Measurements from ENCODE around the gene BSPRY.
A peak's percentile ranks its signal among the peaks of the same experiment; 100 is the strongest.
"Not testable (repeated sequence)": the region's sequence is repeated elsewhere in the genome, so short reads cannot be mapped to it uniquely, and the experiment has no call there.

The BSPRY gene

DNA sequence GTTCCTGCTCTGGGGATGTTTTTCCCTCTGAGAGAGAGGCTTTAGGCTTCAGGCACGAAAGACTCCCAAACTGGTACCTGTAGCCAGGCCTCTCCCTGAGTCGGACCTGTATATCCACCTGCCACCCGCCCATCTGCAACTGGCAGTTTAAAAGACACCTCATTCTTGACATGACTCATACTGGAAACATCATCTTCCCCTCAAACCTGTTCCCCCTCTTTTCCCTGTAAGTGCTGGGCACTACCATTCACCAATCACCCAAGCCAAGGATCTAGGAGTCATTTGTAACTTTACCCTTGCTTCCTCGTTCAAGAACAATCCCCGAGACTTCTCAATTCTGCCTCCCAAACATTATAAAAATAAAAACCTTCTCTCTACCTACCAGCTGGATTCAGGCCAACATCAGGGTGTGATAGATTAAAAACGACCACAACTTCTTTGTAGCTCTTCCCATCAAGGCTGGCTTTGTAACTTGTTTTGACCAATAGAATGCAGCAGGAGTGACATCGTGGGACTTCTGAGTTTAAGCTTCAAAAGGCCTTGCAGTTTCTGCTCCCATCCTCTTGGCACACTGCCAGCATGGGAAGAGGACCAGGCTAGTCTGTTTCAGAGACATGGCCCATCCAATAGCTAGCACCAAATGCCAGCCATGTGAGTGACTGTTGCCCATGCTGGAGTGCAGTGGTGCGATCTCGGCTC, 7.5 kb upstream of the BSPRY start:
- DNase-seq: peak in 1 of 5 experiments; percentile 18

- DNase-seq: peak in 1 of 5 experiments; percentile 16
Observed at GRCh38 chr9:113343732-113344231, 5.6 kb upstream of the BSPRY start.

DNA sequence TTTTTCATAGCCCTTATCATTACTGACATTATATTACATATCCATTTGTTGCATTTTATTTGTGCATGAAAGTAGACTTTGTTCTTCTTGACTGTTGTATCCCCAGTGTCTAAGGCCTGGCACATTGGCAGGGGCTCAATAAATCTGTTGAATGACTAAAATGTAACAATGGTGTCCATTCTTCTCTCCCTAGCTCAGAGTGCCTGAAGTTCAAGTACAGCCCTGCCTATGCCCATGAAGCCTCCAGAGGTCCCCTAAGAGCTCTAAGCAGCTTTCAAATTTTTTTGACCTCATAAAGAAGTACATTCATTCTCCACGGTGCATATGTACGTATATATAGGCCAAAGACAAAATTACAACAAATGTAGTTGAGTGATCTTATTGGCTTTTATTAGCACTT, 4.2 kb upstream of the BSPRY start:
- no peak for DNase-seq

DNA sequence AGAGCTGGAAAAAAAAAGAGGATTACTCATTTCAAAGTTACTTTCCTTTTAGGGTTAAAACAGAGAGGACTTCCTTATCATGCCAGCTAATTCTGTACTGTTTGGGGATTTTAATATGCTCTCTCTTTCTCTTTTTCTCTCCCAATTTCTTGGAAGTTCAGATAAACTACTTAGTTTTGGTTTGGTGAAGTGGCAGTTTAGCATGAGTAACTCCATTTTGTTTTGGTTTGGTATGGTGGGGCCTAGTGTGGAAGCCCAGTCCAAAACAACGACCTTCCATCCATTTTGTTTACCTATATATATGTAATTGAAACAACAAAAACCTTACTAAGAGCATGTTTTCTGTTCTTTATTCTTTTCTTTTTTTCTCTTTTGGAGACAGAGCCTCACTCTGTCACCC, 3.7 kb upstream of the BSPRY start:
- DNase-seq: no peak

DNA sequence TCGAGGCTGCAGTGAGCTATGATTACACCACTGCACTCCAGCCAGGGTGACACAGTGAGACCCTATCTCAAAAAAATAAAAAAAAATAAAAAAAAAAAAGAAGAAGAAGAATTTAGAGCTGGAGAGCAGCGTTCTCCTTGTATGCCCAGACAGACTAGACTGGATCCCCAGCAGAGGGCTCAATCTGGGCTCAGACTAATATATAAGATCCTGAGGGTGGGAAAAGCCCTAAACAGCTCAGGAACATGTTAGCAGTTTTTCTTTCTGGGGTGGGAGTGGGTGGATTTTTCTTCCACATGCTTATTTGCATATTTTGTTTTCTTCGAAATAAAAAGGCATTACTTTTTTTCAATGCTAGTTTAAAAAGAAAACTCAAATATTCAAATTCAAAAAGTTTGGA, 904 bp upstream of the BSPRY start:
- DNase-seq: no peak

DNA sequence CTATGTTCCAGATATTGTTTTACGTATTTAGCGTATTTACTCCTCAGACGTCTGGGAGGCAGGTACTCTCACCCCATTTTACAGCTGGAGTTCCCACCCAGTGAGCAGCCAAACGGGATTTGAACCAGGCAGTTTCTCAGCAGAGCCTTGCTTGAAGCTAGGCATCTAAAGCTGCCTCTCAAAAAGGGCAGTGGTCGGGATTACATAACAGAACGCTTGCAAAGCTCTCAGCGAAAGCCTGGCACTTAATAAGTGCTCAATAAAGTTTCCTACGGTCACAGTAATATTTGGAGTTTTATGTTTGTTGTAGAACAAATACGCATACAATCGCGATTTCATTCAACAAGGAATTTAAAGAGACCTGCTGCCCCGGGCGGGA, 286 bp upstream of the BSPRY start:
- no peak for DNase-seq

- DNase-seq: no peak
Observed at GRCh38 chr9:113350107-113350661, 843 bp downstream of the BSPRY start.

GRCh38 chr9:113350937-113351336, 1.6 kb downstream of the BSPRY start:
- peak in 2 of 5 experiments; percentile 30 to 73 for DNase-seq

DNA sequence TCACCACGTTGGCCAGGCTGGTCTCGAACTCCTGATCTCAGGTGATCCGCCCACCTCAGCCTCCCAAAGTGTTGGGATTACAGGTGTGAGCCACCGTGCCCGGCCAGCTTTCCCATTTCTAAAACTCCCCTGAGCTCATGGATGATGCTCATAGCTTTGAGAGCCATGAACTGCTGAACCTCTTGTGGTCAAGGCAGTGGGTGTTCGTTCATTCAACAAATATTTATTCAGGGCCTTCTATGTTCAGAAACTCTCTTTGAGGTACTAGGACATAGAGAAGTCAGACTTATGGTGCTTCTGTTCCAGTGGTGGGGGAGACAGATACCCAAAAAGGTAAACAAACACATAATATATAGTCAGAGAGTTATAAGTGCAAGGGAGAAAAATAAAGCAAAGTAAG, 2.7 kb downstream of the BSPRY start:
- no peak for DNase-seq

DNA sequence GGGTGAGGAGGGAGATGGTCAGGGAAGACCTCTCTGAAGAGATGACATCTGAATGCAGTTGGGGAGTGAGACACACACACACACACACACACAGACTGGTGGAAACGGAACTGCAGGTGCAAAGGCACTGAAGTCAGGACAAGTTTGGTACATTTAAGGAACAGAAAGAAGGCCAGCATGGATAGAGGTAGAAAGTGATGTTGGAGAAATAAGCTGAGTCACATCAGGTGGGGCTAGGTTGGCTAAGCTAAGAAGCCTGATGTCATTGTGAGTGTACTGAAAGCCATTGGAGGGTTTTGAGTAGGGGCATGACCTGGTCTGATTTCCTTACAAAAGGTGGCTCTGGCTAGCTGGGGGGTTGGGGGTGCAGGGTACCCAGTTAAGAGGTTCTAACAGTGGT, 3.1 kb downstream of the BSPRY start:
- no peak for DNase-seq

GRCh38 chr9:113355040-113355596, 5.8 kb downstream of the BSPRY start:
- no peak for DNase-seq

DNA sequence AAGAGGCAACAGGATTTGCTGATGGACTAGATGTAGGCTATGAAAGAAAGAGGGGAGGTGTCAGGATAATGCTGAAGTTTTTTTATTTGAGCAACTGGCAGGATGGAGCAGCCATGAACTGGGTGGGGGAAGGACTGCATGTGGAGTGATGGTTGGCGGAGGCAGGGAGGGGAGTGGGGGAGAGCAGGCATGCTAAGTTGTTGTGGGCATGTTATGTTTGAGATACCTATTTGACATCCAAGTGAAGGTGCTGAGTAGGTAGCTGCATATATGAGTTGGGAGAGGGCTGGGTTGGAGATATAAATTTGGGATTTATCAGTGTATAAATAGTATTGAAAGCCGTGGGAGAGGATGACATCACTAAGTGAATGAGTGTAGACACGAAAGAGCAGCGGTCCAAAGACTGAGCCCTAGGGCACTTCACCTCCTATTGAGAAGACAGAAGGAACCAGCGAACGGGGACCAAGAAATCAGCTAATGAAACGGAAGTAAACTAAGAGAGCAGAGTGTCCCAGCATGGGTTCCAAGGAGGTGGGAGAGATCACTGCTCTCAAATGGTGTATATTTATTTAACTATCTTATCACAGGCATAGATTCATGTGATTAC, 7.4 kb downstream of the BSPRY start:
- no peak for DNase-seq

GRCh38 chr9:113359385-113359784, 10.0 kb downstream of the BSPRY start:
- no peak for DNase-seq

GRCh38 chr9:113360242-113360842, 11.0 kb downstream of the BSPRY start:
- DNase-seq: no peak

GRCh38 chr9:113361304-113362018, 12.1 kb downstream of the BSPRY start:
- DNase-seq: no peak

GRCh38 chr9:113363336-113363735, 14.0 kb downstream of the BSPRY start:
- no peak for DNase-seq

- no peak for DNase-seq
Observed at GRCh38 chr9:113364951-113365350, 15.6 kb downstream of the BSPRY start.

- not testable (repeated sequence) for DNase-seq
Observed at GRCh38 chr9:113365652-113366051, 16.3 kb downstream of the BSPRY start.

GRCh38 chr9:113368348-113368981, 19.1 kb downstream of the BSPRY start:
- no peak for DNase-seq

DNA sequence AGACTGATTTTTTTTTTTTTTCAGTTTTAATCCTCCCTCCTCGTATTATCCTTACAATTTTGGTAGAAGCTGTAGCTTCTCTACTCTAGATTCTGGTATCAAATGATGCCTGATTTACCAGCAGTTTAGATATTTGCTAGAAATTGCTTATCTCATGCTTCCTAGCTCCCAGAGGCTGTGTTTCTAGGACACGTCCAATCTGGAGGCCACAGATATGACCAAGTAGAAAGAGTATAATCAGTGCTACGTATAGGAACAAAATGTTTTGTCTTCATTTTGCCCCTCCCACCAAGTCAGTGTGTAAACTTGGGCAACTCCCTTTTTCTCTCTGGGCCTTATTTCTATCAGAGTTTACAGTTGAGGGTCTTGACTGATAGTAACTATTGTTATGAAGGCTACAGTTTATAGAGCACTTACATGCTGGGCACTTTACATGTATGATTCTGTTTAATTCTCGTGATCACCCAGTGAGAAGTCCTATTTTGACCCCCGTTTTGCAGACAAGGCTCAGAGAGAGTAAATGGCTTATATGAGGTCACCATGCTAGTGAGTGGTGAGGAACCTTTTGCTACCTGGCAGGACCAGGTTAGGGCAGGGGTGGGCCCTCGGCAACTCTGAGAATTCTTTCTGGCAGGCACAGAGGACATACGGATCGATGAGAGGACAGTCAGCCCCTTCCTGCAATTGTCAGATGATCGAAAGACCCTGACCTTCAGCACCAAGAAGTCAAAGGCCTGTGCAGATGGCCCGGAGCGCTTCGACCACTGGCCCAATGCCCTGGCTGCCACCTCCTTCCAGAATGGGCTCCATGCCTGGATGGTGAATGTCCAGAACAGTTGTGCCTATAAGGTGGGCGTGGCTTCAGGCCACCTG, 19.9 kb downstream of the BSPRY start:
- DNase-seq: no peak

DNA sequence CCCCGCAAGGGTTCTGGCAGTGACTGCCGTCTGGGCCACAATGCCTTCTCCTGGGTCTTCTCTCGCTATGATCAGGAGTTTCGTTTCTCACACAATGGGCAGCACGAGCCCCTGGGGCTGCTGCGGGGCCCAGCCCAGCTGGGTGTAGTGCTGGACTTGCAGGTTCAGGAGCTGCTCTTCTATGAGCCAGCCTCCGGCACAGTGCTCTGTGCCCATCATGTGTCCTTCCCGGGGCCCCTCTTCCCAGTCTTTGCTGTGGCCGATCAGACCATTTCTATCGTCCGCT, 20.5 kb downstream of the BSPRY start:
- no peak for DNase-seq
